CD4-positive, alpha-beta T cell (primary cell): Measurements from ENCODE around the gene UNC80. TPM values are rescaled to one million over a fixed set of nuclear protein-coding genes. Genes with fewer than 3 reads are reported as not detected.
A peak's percentile ranks its signal among the peaks of the same experiment; 100 is the strongest.

Experiments
- ATAC-seq: fragments of 200-7000 bp; cut with Tn5 transposase; one replicate; pipeline ENCODE4 v1.10.0; 2022; ENCODE audit warnings: mild to moderate bottlenecking; ENCODE audit not compliant: poor library complexity
- CTCF ChIA-PET: fragments of 350-600 bp; sonication (Branson Sonifier 250); formaldehyde crosslinking; loops from one replicate; lab custom pipeline; 2021; ENCODE audit warnings: antibody characterized with exemption, inconsistent platforms; lab: Charles Lee
- POLR2A ChIA-PET: fragments of 350-600 bp; sonication (Branson Sonifier 250); formaldehyde crosslinking; loops from one replicate; lab custom pipeline; 2021; ENCODE audit warnings: antibody characterized with exemption, inconsistent platforms; lab: Charles Lee
- DNase-seq, 14 experiments: peaks; one replicate each; pipeline ENCODE4 v3.0.0-alpha.2; 2013 to 2020; ENCODE audit warnings: mixed read lengths in 2 of 14
- H3K27ac ChIP-seq, 2 donors: one replicate each; pipeline versions ENCODE4 v1.5.1 to v1.7.0; 2013; ENCODE audit warnings: low read length in 2 of 2, low read depth in 1 of 2, mild to moderate bottlenecking in 1 of 2
- H3K27me3 ChIP-seq, 2 experiments: 1 replicate in 1 of 2; 2 replicates in 1 of 2; pipeline versions ENCODE4 v1.6.1 to v1.7.0; 2013; ENCODE audit warnings: low read length in 2 of 2, control low read depth in 1 of 2, mild to moderate bottlenecking in 1 of 2, moderate library complexity in 1 of 2; ENCODE audit not compliant: insufficient read depth in 2 of 2, control insufficient read depth in 1 of 2
- H3K36me3 ChIP-seq: one replicate; pipeline ENCODE4 v1.6.1; 2013; ENCODE audit warnings: low read length, control low read depth; ENCODE audit not compliant: insufficient read depth
- H3K4me1 ChIP-seq: one replicate; pipeline ENCODE4 v1.6.1; 2013; ENCODE audit warnings: low read length, control low read depth; ENCODE audit not compliant: insufficient read depth
- H3K4me3 ChIP-seq: one replicate; pipeline ENCODE4 v1.5.1; 2013; ENCODE audit warnings: mild to moderate bottlenecking, low read length, moderate library complexity
- H3K9me3 ChIP-seq, 2 experiments: 1 replicate in 1 of 2; 2 replicates in 1 of 2; pipeline versions ENCODE4 v1.6.1 to v1.7.0; 2013; ENCODE audit warnings: low read length in 2 of 2, mild to moderate bottlenecking in 2 of 2, control low read depth in 1 of 2, moderate library complexity in 1 of 2; ENCODE audit not compliant: control insufficient read depth in 1 of 2, insufficient read depth in 1 of 2
- H3K27ac Mint-ChIP-seq: one replicate; pipeline ENCODE4 v1.8.0; 2020; ENCODE audit warnings: mixed read lengths
- H3K27me3 Mint-ChIP-seq: one replicate; pipeline ENCODE4 v1.8.0; 2021; ENCODE audit warnings: mixed read lengths
- H3K36me3 Mint-ChIP-seq: one replicate; pipeline ENCODE4 v1.8.0; 2021; ENCODE audit warnings: low read depth, mixed read lengths
- H3K4me1 Mint-ChIP-seq: one replicate; pipeline ENCODE4 v1.8.0; 2021; ENCODE audit warnings: low read depth, mixed read lengths
- H3K4me3 Mint-ChIP-seq: one replicate; pipeline ENCODE4 v1.8.0; 2020; ENCODE audit warnings: mild to moderate bottlenecking, mixed read lengths
- H3K9me3 Mint-ChIP-seq: one replicate; pipeline ENCODE4 v1.8.0; 2020; ENCODE audit warnings: mixed read lengths
- CTCF ChIP-seq: fragments of 200-600 bp; IDR thresholded peaks from one replicate; pipeline ENCODE4 v1.8.0; 2022; ENCODE audit warnings: antibody characterized with exemption, mild to moderate bottlenecking
- intact Hi-C, 2 experiments: fragments of 100-400 bp; cut with DNase I in 1 of 2; cut with micrococcal nuclease in 1 of 2; formaldehyde crosslinking; loops; one replicate each; pipeline versions ENCODE4 v1.15.1 to v1.9.0; 2023 to 2025; cut with DNase I, micrococcal nuclease
- total RNA-seq, 174 experiments: library from RNA in 2 of 174; stranded (reverse) in 2 of 174; gene quantifications; one replicate each; pipeline ENCODE4 v1.2.3 and lab custom pipeline; 2021 to 2026

Gene UNC80
- total RNA-seq, 2 experiments from 2014 or later = not detected

- Histone ChIP-seq H3K27ac (no peak overlapping the region), H3K27me3 (no peaks in the 10 kb centered on the region), H3K4me1 (no peaks in the 10 kb centered on the region), H3K36me3 (no peaks in the 10 kb centered on the region), H3K4me3 (no peak overlapping the region), H3K9me3 (no peaks in the 10 kb centered on the region)
- Mint-ChIP-seq H3K27me3 (peaks cover 17% of the 10 kb centered on the region), H3K4me1 (no peaks in the 10 kb centered on the region), H3K4me3 (no peak overlapping the region), H3K9me3 (no peaks in the 10 kb centered on the region), H3K36me3 (no peaks in the 10 kb centered on the region), H3K27ac (no peak overlapping the region)
- no peak for ATAC-seq
- no peak for DNase-seq
- no peak for TF ChIP-seq CTCF
- CTCF ChIA-PET = interaction anchor here (1.0 to 2.4 kb wide), 2 partner anchors 220 to 222 kb away, joined by 3 to 7 read pairs; no protein-coding TSS in a partner anchor
- POLR2A ChIA-PET = no interaction called here
- intact Hi-C loops = loop anchor here (1.0 to 10.0 kb wide), 4 partner anchors 98 to 1180 kb away; no protein-coding TSS in a partner anchor
Measured at GRCh38 chr2:209976698-209977385, 205.2 kb downstream of the UNC80 start.

- Mint-ChIP-seq H3K36me3 (no peaks in the 10 kb centered on the region), H3K9me3 (no peaks in the 10 kb centered on the region), H3K27ac (no peak overlapping the region), H3K4me3 (no peak overlapping the region), H3K27me3 (peaks cover 10% of the 10 kb centered on the region), H3K4me1 (no peaks in the 10 kb centered on the region)
- H3K4me3 ChIP-seq = no peak overlapping the region
- DNase-seq = peak in 3 of 14 experiments; percentile 59 to 70 (median 63)
- no peaks in the 10 kb centered on the region for H3K36me3 ChIP-seq
- POLR2A ChIA-PET = no interaction called here
- intact Hi-C loops = loop anchor here (1.0 to 10.0 kb wide), 4 partner anchors 97 to 1180 kb away; no protein-coding TSS in a partner anchor
- H3K27ac ChIP-seq = no peak overlapping the region
- ATAC-seq = no peak
- CTCF ChIA-PET = interaction anchor here (1.0 to 2.4 kb wide), 4 partner anchors 9 to 221 kb away, joined by 3 to 7 read pairs (median 3); no protein-coding TSS in a partner anchor
- H3K9me3 ChIP-seq = no peaks in the 10 kb centered on the region
- no peaks in the 10 kb centered on the region for H3K27me3 ChIP-seq
- no peaks in the 10 kb centered on the region for H3K4me1 ChIP-seq
- peak; percentile 73 for TF ChIP-seq CTCF
Measured at GRCh38 chr2:209977386-209978239, 206.0 kb downstream of the UNC80 start.

- Histone ChIP-seq H3K9me3 (no peaks in the 10 kb centered on the region), H3K4me1 (no peaks in the 10 kb centered on the region), H3K36me3 (no peaks in the 10 kb centered on the region), H3K27me3 (no peaks in the 10 kb centered on the region), H3K4me3 (no peak overlapping the region), H3K27ac (no peak overlapping the region)
- intact Hi-C loops = no loop called here
- H3K4me1 Mint-ChIP-seq = no peaks in the 10 kb centered on the region
- no peaks in the 10 kb centered on the region for H3K9me3 Mint-ChIP-seq
- ChIA-PET POLR2A (no interaction called here), CTCF (no interaction called here)
- ATAC-seq (no peak), DNase-seq (no peak)
- no peak overlapping the region for H3K4me3 Mint-ChIP-seq
- H3K27ac Mint-ChIP-seq = no peak overlapping the region
- no peak for TF ChIP-seq CTCF
- no peaks in the 10 kb centered on the region for H3K36me3 Mint-ChIP-seq
- peaks cover 21% of the 10 kb centered on the region for H3K27me3 Mint-ChIP-seq
Measured at GRCh38 chr2:209984291-209984690, 212.7 kb downstream of the UNC80 start.
